ENCODE measurements around the gene TYMP.

Gene TYMP

DNA sequence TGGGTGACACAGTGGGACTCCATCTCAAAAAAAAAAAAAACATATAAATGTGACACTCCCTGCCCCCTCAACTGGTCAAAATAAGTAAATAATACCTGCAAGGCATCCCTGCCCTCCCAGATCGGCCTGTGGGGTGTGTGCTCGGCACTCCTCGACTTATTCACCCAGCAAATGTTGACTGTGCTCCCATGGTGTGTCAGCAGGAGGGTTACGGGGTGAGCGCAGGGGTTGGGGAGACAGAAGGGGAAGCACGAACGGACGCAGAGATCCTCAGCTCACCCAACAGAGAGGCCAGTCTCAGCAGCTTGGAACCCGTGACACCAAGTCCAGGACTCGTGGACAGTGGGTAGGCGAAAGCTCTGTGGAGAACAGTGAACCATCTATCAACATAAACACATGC is 50.1 kb downstream of the TYMP start:
- Histone ChIP-seq H3K4me1 (ENCODE audit: insufficient read depth, low read length) (peaks cover 5% of the 10 kb centered on the region), H3K36me3 (ENCODE audit: insufficient read depth, low read length) (no peaks in the 10 kb centered on the region), H3K4me3 (ENCODE audit: low read length) (no peak overlapping the region), H3K27me3 (ENCODE audit: insufficient read depth, low read length) (peaks cover 48% of the 10 kb centered on the region), H2AFZ (ENCODE audit: low read depth, low read length) (no peak overlapping the region), H3K9me3 (ENCODE audit: low read length) (peaks cover 8% of the 10 kb centered on the region)

DNA sequence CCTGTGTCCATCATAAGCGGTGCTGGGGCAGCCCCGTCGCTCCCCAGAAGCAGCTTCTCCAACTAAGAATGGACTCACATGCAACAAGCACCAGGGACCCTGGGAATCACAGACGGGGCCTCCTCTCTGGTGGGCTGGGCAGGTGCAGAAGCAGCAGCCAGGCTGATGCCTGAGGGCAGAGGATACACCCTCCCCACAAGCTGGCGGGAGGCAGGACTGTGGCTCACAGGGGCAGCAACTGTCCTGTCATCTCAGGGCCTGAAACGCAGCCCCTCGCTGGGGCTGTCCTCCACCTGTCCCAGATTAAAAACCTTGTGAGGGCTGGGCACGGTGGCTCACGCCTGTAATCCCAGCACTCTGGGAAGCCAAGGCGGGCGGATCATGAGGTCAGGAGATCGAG is 51.9 kb downstream of the TYMP start:
- Histone ChIP-seq H3K4me1 (ENCODE audit: insufficient read depth, low read length) (peaks cover 16% of the 10 kb centered on the region), H3K4me3 (ENCODE audit: low read length) (no peak overlapping the region), H3K36me3 (ENCODE audit: insufficient read depth, low read length) (no peaks in the 10 kb centered on the region), H3K27me3 (ENCODE audit: insufficient read depth, low read length) (peaks cover 36% of the 10 kb centered on the region), H3K9me3 (ENCODE audit: low read length) (peaks cover 8% of the 10 kb centered on the region), H2AFZ (ENCODE audit: low read depth, low read length) (no peak overlapping the region)

DNA sequence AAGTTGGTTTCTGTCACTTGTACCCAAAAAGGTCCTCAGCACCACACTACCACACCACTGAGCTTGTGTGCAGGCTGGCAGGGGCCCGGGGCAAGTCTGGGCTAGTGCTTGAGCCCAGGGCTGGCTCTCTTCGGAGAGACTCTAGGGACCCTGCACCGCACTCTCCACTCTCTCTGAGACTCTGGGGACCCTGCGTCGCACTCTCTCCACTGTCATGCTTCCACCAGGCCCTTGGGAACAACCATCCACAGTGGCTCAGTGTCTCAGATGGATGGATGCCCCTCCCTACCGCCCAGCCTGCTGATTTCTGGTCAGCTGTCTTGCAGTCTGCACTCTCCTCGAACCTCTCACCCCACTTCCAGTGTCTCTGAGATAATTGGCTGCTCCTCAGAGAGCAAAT is 52.9 kb downstream of the TYMP start:
- peaks cover 25% of the 10 kb centered on the region for H3K27me3 ChIP-seq (ENCODE audit: insufficient read depth, low read length)
- H3K36me3 ChIP-seq (ENCODE audit: insufficient read depth, low read length) = peaks cover 4% of the 10 kb centered on the region
- H3K4me3 ChIP-seq (ENCODE audit: low read length) = no peak overlapping the region
- peaks cover 8% of the 10 kb centered on the region for H3K9me3 ChIP-seq (ENCODE audit: low read length)
- H2AFZ ChIP-seq (ENCODE audit: low read depth, low read length) = no peak overlapping the region
- H3K4me1 ChIP-seq (ENCODE audit: insufficient read depth, low read length) = peaks cover 18% of the 10 kb centered on the region

All from neuron (in vitro differentiated cells).